HG02678 (cell line): ENCODE results near the gene PRKCA.

Source experiments
- ATAC-seq: cut with Tn5 transposase; IDR thresholded peaks from one replicate; pipeline ENCODE4 v1.9.1; 2021; ENCODE audit warnings: mild to moderate bottlenecking, moderate library complexity; ENCODE audit not compliant: unreplicated experiment

Gene PRKCA

GRCh38 chr17:66814026-66814425 lies 511.6 kb downstream of the PRKCA start:
- ATAC-seq = no peak

DNA sequence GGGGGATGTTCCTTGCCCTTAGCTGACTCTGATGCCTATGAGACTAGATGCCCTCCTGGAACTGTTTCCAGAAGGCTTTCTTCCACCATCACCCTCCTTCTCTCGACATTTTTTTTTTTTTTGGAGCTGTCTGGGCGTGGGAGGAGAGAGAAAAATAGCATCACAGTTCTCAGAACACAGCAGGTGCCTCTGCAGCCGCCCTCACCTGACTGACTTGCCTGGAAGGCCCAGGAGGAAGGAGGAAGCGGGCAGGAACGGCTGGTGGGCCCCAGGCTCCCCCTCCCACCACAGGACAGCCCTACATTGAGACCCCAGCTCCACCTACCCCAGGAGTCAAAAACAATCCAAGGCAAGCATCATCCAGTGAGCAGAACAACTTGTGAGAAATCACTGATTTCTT lies 512.2 kb downstream of the PRKCA start:
- ATAC-seq = no peak

GRCh38 chr17:66817750-66818149 lies 515.3 kb downstream of the PRKCA start:
- ATAC-seq = no peak

- no peak for ATAC-seq
Observed at GRCh38 chr17:66819466-66819865, 517.1 kb downstream of the PRKCA start.

DNA sequence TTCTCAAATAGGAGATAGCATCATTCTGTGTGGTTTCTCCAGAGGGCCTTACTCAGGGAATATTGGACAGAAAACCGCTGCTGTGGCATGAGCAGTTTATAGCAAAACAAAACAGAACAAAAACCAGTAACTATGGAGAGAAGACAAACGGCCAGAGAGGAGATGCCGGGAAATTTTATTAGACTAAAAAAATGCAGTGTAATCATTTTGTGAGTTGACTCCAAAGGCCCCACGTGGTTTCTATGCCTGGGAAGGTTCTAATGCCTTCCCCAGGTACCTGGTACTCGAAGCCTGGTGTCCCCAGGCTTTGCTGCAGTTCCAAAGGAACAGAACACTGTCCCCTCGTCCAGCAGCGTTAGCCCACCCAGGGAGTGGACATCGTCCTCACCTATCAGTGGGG lies 519.6 kb downstream of the PRKCA start:
- no peak for ATAC-seq

DNA sequence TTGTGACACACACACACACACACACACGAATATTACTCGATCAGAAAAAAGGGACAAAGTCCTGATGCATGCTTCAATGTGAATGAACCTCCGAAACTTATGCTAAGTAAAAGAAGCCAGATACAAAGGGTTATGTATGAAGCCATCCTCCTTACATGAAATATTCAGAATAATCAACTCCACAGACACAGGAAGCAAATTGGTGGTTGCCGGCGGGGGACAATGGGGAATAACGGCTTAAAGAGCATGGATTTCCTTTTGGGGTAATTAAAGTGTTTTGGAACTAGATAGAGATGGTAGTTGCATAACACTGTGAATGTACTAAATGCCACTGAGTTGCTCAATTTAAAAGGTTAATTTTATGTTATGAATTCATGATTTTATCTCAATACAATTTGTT lies 524.4 kb downstream of the PRKCA start:
- no peak for ATAC-seq

DNA sequence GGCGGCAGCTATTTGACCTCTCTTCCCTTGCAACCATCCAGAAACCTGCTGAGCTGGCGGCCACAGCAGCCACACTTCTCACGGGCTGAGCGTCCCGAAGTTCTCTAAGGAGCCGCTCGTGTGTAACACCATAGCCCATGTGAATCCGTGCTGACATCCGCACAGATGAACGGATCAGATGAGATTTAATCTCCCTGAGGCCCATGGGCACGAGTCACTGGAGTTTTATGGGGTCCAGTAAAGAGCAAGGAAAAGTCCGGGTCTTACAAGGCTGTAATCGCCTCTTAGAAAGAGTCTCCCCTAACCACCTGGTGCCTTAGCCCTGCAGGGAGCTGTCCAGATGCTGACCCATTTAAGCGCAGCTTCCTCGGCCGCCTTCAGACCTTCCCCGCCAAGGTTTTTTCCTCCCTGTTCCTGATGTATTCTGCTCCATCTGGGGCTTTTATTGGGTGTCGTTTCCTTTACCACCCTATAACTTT lies 527.0 kb downstream of the PRKCA start:
- ATAC-seq = no peak

DNA sequence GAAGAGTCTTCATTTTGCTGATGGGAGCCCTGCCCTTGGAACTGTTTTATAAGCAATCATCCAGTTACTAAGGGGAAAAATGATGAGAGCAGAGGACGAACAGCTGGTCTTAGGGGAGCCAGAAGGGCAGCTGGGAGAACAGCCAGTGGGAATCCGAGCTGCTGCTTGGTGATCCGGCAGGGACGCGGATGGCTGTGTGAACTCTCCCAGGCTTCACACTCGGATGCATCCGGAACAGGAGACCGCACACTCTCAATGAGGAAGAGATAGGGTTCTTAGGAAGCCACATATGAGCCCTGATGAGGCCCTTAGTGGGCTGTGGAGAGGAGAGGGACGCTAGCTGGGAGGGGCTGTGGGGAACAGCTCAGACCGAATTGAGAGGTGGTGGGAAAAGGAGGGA lies 527.5 kb downstream of the PRKCA start:
- no peak for ATAC-seq

DNA sequence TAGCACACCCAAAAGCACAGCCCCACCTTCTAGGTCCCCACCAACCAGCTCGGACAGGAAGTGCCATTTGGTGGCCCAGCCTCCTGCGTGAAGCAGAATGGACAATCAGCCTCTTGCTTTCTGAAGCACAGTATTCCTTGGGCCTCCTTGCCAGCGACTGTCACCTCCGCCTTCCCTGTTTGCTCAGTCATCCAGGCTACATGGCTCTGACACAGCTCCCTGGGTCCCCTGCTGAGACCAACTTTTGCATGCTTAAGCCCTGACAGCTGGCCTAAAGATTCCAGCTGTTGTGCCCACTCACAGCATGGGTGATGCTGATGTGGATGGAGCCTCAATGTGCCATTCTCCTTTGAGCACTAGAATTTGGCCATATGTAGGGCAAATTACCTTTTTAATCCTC lies 528.0 kb downstream of the PRKCA start:
- ATAC-seq = no peak

- ATAC-seq = no peak
Observed at GRCh38 chr17:66831383-66832210, 529.2 kb downstream of the PRKCA start.

DNA sequence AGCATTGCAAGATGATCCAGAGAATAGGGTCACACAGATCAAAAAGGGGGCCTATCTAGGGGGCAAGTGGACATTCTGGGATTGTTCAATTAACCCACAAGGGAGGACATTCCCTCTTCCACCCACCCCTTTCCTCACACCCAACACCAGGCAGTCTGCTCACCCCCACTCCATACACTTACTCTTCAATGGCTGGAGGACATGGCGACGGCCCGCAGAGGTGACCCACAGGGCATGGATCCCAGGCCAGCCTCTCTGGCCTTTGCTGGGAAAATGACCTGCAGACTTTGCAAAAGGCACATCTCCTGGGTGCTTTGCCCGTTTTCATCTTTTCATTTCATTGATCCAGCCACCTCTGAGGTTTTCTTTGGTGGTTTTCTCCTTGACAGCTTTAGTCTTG lies 530.8 kb downstream of the PRKCA start:
- ATAC-seq = no peak

DNA sequence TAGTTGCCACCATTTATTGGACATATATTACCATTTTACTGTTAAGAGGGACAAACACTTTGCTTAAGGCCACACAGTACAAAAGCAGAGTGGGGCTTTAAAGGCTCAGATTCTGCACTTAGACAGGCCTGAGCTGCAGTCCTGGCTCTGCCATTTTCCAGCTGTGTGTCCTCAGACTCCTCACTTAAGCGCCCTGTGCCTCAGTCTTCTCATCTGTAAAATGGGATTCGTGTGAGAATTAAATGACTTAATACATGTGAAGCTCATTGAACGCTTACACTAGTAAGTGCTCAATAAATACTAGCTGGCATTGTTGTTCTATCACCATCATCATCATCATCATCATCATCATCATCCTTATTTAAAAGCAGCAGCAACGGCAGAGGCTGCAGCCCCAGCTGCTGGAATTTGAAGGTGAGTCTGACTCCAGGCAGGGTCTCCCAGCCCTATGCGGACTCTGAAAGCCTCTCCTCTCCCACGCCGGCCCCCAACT lies 532.1 kb downstream of the PRKCA start:
- no peak for ATAC-seq

- ATAC-seq = no peak
Observed at GRCh38 chr17:66834919-66835454, 532.6 kb downstream of the PRKCA start, which contains the start of gene CACNG5. CACNG5 (plus strand) TSS chr17:66835117; CDS start chr17:66877333, 42,216 bp downstream.

GRCh38 chr17:66835476-66835875 lies 533.1 kb downstream of the PRKCA start:
- ATAC-seq = no peak

- no peak for ATAC-seq
Observed at GRCh38 chr17:66836063-66837005, 533.9 kb downstream of the PRKCA start.

DNA sequence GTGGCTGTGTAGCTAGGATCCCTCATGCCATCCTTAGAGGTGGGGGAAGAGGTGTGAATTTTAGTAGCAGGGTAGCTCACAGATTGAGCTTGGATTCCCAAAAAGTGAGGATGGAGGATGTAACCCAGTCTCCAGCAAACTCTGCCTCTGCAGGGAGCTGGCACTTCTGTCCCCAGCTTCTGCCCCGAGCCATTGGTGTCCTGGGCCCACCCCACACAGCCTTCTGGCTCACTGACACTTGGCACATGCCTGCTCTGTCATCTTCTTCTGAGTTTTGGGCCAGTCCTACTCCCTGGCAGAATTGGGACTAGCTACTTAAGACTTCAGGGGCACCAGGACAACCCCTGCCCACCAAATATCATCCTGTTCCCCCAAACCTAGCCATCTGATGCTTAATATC lies 534.8 kb downstream of the PRKCA start:
- no peak for ATAC-seq

DNA sequence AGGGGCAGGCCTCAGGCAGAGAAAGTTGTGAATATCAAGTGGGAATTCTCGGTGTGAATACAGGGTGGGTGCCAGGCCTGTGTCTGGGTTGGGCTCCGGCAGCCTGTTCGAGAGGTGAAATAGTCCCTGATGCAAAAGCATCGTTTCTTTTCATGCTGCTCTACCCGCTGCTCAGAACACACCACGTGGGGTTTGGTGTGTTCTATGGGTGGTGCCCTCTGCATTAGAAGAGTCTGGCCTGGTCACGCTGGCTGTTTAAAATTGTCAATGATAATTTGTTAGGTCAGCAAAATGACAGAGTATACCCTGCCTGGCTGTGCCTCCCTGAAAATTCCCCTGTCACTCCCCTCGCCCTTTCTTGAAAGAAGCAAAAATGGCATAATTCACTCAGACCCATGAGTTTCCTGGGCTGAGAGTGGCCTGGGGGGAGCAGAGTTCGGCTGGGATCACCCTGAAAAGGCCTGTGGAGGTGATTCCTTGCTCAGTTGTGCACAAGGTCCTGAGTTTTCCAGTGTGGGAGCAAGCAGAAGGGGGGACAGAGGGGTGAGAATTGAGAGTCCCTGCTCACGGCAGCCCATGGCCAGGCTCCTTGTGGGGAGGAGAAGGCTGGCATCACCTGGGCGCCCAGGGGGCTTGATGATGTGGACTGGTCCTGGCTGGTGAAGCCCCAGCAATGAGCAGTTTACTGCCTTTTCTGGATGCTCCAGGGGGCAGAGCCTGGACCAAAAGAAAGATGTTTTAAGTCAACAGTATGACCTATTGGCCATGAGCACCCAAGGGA lies 535.7 kb downstream of the PRKCA start:
- ATAC-seq = no peak

- no peak for ATAC-seq
Observed at GRCh38 chr17:66839616-66840015, 537.2 kb downstream of the PRKCA start.

GRCh38 chr17:66840061-66840460 lies 537.6 kb downstream of the PRKCA start:
- ATAC-seq = no peak

DNA sequence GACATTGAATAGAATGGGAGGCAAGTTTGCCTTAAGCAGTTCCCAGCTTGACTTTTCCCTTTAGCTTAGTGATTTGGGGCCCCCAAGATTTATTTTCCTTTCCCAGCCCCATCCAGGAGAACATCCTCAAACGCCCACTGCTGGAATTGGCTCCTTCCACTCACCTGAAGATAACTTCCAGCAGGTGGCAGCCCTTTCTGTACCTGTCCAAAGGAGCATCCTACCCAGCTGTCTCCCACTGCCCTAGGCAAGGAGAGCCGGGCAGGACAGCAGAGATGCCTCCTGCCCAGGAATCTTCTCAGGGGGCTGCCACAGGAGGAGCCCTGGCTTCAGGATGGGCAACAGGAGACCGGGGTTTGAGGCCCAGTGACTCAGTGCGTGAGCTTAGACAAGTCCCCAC lies 538.9 kb downstream of the PRKCA start:
- no peak for ATAC-seq
